MG63 (cell line): Measurements from ENCODE around the gene SVOPL. TPM values are rescaled to one million over a fixed set of nuclear protein-coding genes. Genes with fewer than 3 reads are reported as not detected.

ENCODE experiments used
- DNase-seq: peaks from one replicate; pipeline ENCODE4 v3.0.0-alpha.2; 2020
- H3K27me3 ChIP-seq: fragments of 250-450 bp; sonication (Bioruptor Pico); 2 replicates; pipeline ENCODE4 v1.5.1; 2020; ENCODE audit warnings: mild to moderate bottlenecking, moderate library complexity
- H3K36me3 ChIP-seq: fragments of 250-450 bp; sonication (Bioruptor Pico); 2 replicates; pipeline ENCODE4 v1.5.1; 2020; ENCODE audit warnings: mild to moderate bottlenecking, moderate library complexity
- H3K4me3 ChIP-seq: fragments of 250-450 bp; sonication (Bioruptor Pico); 2 replicates; pipeline ENCODE4 v1.5.1; 2020; ENCODE audit warnings: mild to moderate bottlenecking, moderate library complexity
- H3K9me3 ChIP-seq: fragments of 250-450 bp; sonication (Bioruptor Pico); 2 replicates; pipeline ENCODE4 v1.5.1; 2020; ENCODE audit warnings: mild to moderate bottlenecking, moderate library complexity
- total RNA-seq: library from RNA; depleted of rRNA; stranded (reverse); fragments of >200 nt; shearing (Covaris generic); gene quantifications from 2 replicates; pipeline ENCODE4 v1.2.3, GENCODE V29; 2014; ENCODE audit warnings: low replicate concordance; rRNA removed

The SVOPL gene
- total RNA-seq, 1 experiment from 2014 or later, result not detected

GRCh38 chr7:138563808-138564207, 137.4 kb downstream of the SVOPL start:
- Histone ChIP-seq H3K9me3 (no peaks in the 10 kb centered on the region), H3K4me3 (no peak overlapping the region), H3K36me3 (peaks cover 15% of the 10 kb centered on the region), H3K27me3 (no peaks in the 10 kb centered on the region)
- no peak for DNase-seq

- H3K36me3 ChIP-seq, result peaks cover 6% of the 10 kb centered on the region
- H3K27me3 ChIP-seq, result no peaks in the 10 kb centered on the region
- H3K9me3 ChIP-seq, result peaks cover 3% of the 10 kb centered on the region; the same call in 1 of the 2 replicates
- H3K4me3 ChIP-seq, result no peak overlapping the region
- no peak for DNase-seq
These were observed 141.7 kb downstream of the SVOPL start for GRCh38 chr7:138559448-138559847.

GRCh38 chr7:138556771-138557484, 144.2 kb downstream of the SVOPL start:
- peaks cover 14% of the 10 kb centered on the region for H3K36me3 ChIP-seq
- no peak overlapping the region for H3K4me3 ChIP-seq
- no peak for DNase-seq

GRCh38 chr7:138555684-138556083, 145.5 kb downstream of the SVOPL start:
- no peak overlapping the region for H3K4me3 ChIP-seq
- H3K9me3 ChIP-seq, result peaks cover 3% of the 10 kb centered on the region; the same call in 1 of the 2 replicates
- no peaks in the 10 kb centered on the region for H3K27me3 ChIP-seq
- peaks cover 17% of the 10 kb centered on the region for H3K36me3 ChIP-seq
- no peak for DNase-seq

More at GRCh38 chr7:138556771-138557484, 144.2 kb downstream of the SVOPL start:
- Histone ChIP-seq H3K27me3 (no peaks in the 10 kb centered on the region), H3K9me3 (peaks cover 3% of the 10 kb centered on the region; the same call in 1 of the 2 replicates)

GRCh38 chr7:138554674-138555073, 146.5 kb downstream of the SVOPL start:
- H3K9me3 ChIP-seq, result peaks cover 3% of the 10 kb centered on the region; the same call in 1 of the 2 replicates
- DNase-seq, result no peak
- no peak overlapping the region for H3K4me3 ChIP-seq
- H3K27me3 ChIP-seq, result no peaks in the 10 kb centered on the region
- H3K36me3 ChIP-seq, result peaks cover 17% of the 10 kb centered on the region

- Histone ChIP-seq H3K36me3 (peaks cover 17% of the 10 kb centered on the region), H3K27me3 (no peaks in the 10 kb centered on the region), H3K9me3 (peaks cover 3% of the 10 kb centered on the region; the same call in 1 of the 2 replicates), H3K4me3 (no peak overlapping the region)
- no peak for DNase-seq
These were observed 147.4 kb downstream of the SVOPL start for GRCh38 chr7:138553805-138554204.

- no peaks in the 10 kb centered on the region for H3K9me3 ChIP-seq
- peaks cover 15% of the 10 kb centered on the region for H3K36me3 ChIP-seq
- H3K4me3 ChIP-seq, result no peak overlapping the region
- no peaks in the 10 kb centered on the region for H3K27me3 ChIP-seq
- no peak for DNase-seq
These were observed 150.1 kb downstream of the SVOPL start for GRCh38 chr7:138551102-138551501.

GRCh38 chr7:138550337-138550736, 150.8 kb downstream of the SVOPL start:
- Histone ChIP-seq H3K27me3 (no peaks in the 10 kb centered on the region), H3K36me3 (peaks cover 11% of the 10 kb centered on the region), H3K9me3 (no peaks in the 10 kb centered on the region), H3K4me3 (no peak overlapping the region)
- DNase-seq, result no peak

GRCh38 chr7:138549082-138549481, 152.1 kb downstream of the SVOPL start:
- no peak for DNase-seq
- H3K9me3 ChIP-seq, result no peaks in the 10 kb centered on the region
- peaks cover 11% of the 10 kb centered on the region for H3K36me3 ChIP-seq
- H3K4me3 ChIP-seq, result no peak overlapping the region
- H3K27me3 ChIP-seq, result no peaks in the 10 kb centered on the region

- Histone ChIP-seq H3K4me3 (no peak overlapping the region), H3K9me3 (no peaks in the 10 kb centered on the region), H3K27me3 (no peaks in the 10 kb centered on the region), H3K36me3 (peaks cover 3% of the 10 kb centered on the region; the same call in 1 of the 2 replicates)
- no peak for DNase-seq
These were observed 154.3 kb downstream of the SVOPL start for GRCh38 chr7:138546829-138547228.

GRCh38 chr7:138546064-138546619, 155.0 kb downstream of the SVOPL start:
- Histone ChIP-seq H3K4me3 (no peak overlapping the region), H3K9me3 (no peaks in the 10 kb centered on the region), H3K27me3 (no peaks in the 10 kb centered on the region), H3K36me3 (no peaks in the 10 kb centered on the region)
- no peak for DNase-seq

- DNase-seq, result no peak
- H3K27me3 ChIP-seq, result no peaks in the 10 kb centered on the region
- H3K4me3 ChIP-seq, result no peak overlapping the region
- no peaks in the 10 kb centered on the region for H3K9me3 ChIP-seq
- H3K36me3 ChIP-seq, result no peaks in the 10 kb centered on the region; the same call in none of the 2 replicates
These were observed 156.0 kb downstream of the SVOPL start for GRCh38 chr7:138545123-138545522.

Other genes starting within 250 kb of the SVOPL start
- 4.1 and 4.4 TPM in 2 replicates for gene TRIM24, start 241.1 kb downstream of the SVOPL start, total RNA-seq
- not detected in 2 replicates for gene TMEM213, start 96.6 kb upstream of the SVOPL start, total RNA-seq
- gene ATP6V0A4, start 96.8 kb upstream of the SVOPL start, total RNA-seq, result not detected in 2 replicates